H1 (cell line): ENCODE data around the gene RB1. TPM values are rescaled to one million over a fixed set of nuclear protein-coding genes. Genes with fewer than 3 reads are reported as not detected.

ENCODE experiments used
- CTCF ChIA-PET: fragments of 300-600 bp; sonication (Branson Sonifier 250); formaldehyde crosslinking; loops from one replicate; lab custom pipeline; 2021; ENCODE audit not compliant: partially characterized antibody; lab: Charles Lee
- POLR2A ChIA-PET: fragments of 300-600 bp; sonication (Branson Sonifier 250); formaldehyde crosslinking; loops from one replicate; lab custom pipeline; 2021; ENCODE audit warnings: inconsistent platforms; ENCODE audit not compliant: partially characterized antibody; lab: Charles Lee
- DNase-seq, 2 experiments: peaks; one replicate each; pipeline versions ENCODE4 v3.0.0 to v3.0.0-alpha.2; 2010 to 2022; ENCODE audit warnings: low spot score in 2 of 2, low read depth in 1 of 2, mixed read lengths in 1 of 2
- FAIRE-seq: peaks from 2 replicates; lab custom pipeline; 2011; peaks lifted over from hg19 to GRCh38; lab: Jason Lieb, UNC
- H2AFZ ChIP-seq: 2 replicates; pipeline ENCODE4 v1.8.1; 2012; ENCODE audit warnings: low read length, inconsistent platforms
- H2AK5ac ChIP-seq: 2 replicates; pipeline ENCODE4 v1.6.1; 2013; ENCODE audit warnings: low read depth, low read length
- H2BK120ac ChIP-seq: replicated peaks from 2 replicates; pipeline ENCODE3; 2013; ENCODE audit warnings: low read depth, low read length, inconsistent platforms
- H2BK12ac ChIP-seq: 2 replicates; pipeline ENCODE4 v1.6.1; 2013; ENCODE audit warnings: low read depth, low read length
- H2BK15ac ChIP-seq: 2 replicates; pipeline ENCODE4 v1.6.1; 2013; ENCODE audit warnings: low read length
- H2BK20ac ChIP-seq: 2 replicates; pipeline ENCODE4 v1.6.1; 2013; ENCODE audit warnings: low read length
- H2BK5ac ChIP-seq: 2 replicates; pipeline ENCODE4 v1.6.1; 2013; ENCODE audit warnings: low read depth, low read length
- H3K14ac ChIP-seq: 2 replicates; pipeline ENCODE4 v1.6.1; 2013; ENCODE audit warnings: inconsistent platforms; ENCODE audit not compliant: insufficient read length
- H3K18ac ChIP-seq: 2 replicates; pipeline ENCODE4 v1.6.1; 2013; ENCODE audit warnings: low read length; ENCODE audit errors: extremely low read depth
- H3K23ac ChIP-seq: 2 replicates; pipeline ENCODE4 v1.6.1; 2013; ENCODE audit warnings: inconsistent platforms; ENCODE audit not compliant: insufficient read length
- H3K23me2 ChIP-seq: 2 replicates; pipeline ENCODE4 v1.6.1; 2013; ENCODE audit warnings: low read depth, low read length
- H3K27ac ChIP-seq: 2 replicates; pipeline ENCODE4 v1.6.1; 2011; ENCODE audit warnings: low read depth, low read length, inconsistent platforms
- H3K27me3 ChIP-seq, 4 experiments: replicated peaks in 1 of 4; 1 replicate in 1 of 4; 2 replicates in 3 of 4; pipeline versions ENCODE4 v1.6.1 to v1.8.1; 2011 to 2013; ENCODE audit warnings: low read length in 3 of 4, mild to moderate bottlenecking in 3 of 4, inconsistent platforms in 2 of 4, mixed read lengths in 2 of 4, moderate library complexity in 1 of 4; ENCODE audit not compliant: control insufficient read depth in 3 of 4, insufficient read depth in 3 of 4; ENCODE audit errors: extremely low read depth in 1 of 4
- H3K36me3 ChIP-seq, 4 experiments: 2 replicates each; pipeline versions ENCODE4 v1.6.1 to v1.8.1; 2011 to 2013; ENCODE audit warnings: mild to moderate bottlenecking in 4 of 4, low read length in 3 of 4, moderate library complexity in 2 of 4, control low read depth in 1 of 4, inconsistent platforms in 1 of 4; ENCODE audit not compliant: insufficient read depth in 4 of 4, control insufficient read depth in 2 of 4
- H3K4ac ChIP-seq: replicated peaks from 2 replicates; pipeline ENCODE3; 2013; ENCODE audit warnings: low read length, low read depth, mixed read lengths, inconsistent platforms; ENCODE audit not compliant: insufficient read length
- H3K4me1 ChIP-seq, 4 experiments: replicated peaks in 1 of 4; 1 replicate in 1 of 4; 2 replicates in 3 of 4; pipeline versions ENCODE4 v1.6.1 to v1.8.1; 2011 to 2013; ENCODE audit warnings: low read length in 3 of 4, inconsistent platforms in 2 of 4, mixed read lengths in 1 of 4; ENCODE audit not compliant: insufficient read depth in 4 of 4, control insufficient read depth in 3 of 4
- H3K4me2 ChIP-seq, 2 experiments: 2 replicates each; pipeline versions ENCODE4 v1.6.1 to v1.8.1; 2011 to 2013; ENCODE audit warnings: low read depth in 2 of 2, low read length in 2 of 2, control low read depth in 1 of 2, inconsistent platforms in 1 of 2, mild to moderate bottlenecking in 1 of 2; ENCODE audit not compliant: insufficient read depth in 1 of 2
- H3K4me3 ChIP-seq, 4 experiments: fragments of 200-600, 300-600 bp in 1 of 4; sonication (generic), shearing (Covaris generic), sonication (Bioruptor Twin) in 1 of 4; 2 replicates each; pipeline versions ENCODE4 v1.5.1 to v1.8.1; 2011 to 2016; ENCODE audit warnings: low read length in 4 of 4, low read depth in 3 of 4, control low read depth in 2 of 4, inconsistent platforms in 2 of 4, mild to moderate bottlenecking in 2 of 4, mixed read lengths in 1 of 4, moderate library complexity in 1 of 4; ENCODE audit not compliant: insufficient read depth in 2 of 4; ENCODE audit errors: extremely low read depth in 1 of 4
- H3K56ac ChIP-seq: replicated peaks from 2 replicates; pipeline ENCODE3; 2013; ENCODE audit warnings: low read depth, mild to moderate bottlenecking, mixed read lengths, low read length, inconsistent platforms; ENCODE audit not compliant: insufficient read length
- H3K79me1 ChIP-seq: 2 replicates; pipeline ENCODE4 v1.6.1; 2013; ENCODE audit warnings: low read depth, low read length, control low read depth
- H3K79me2 ChIP-seq, 2 experiments: 2 replicates each; pipeline versions ENCODE4 v1.6.1 to v1.8.1; 2012 to 2013; ENCODE audit warnings: low read length in 2 of 2, mild to moderate bottlenecking in 2 of 2, inconsistent platforms in 1 of 2; ENCODE audit not compliant: insufficient read depth in 2 of 2, control insufficient read depth in 1 of 2
- H3K9ac ChIP-seq, 4 experiments: replicated peaks in 1 of 4; 1 replicate in 1 of 4; 2 replicates in 3 of 4; pipeline versions ENCODE4 v1.6.1 to v1.8.1; 2011 to 2013; ENCODE audit warnings: low read depth in 3 of 4, low read length in 3 of 4, control low read depth in 2 of 4, mild to moderate bottlenecking in 2 of 4, moderate library complexity in 2 of 4, inconsistent platforms in 1 of 4; ENCODE audit errors: extremely low read depth in 1 of 4
- H3K9me3 ChIP-seq, 2 experiments: 2 replicates each; pipeline versions ENCODE4 v1.6.1 to v1.8.1; 2012 to 2013; ENCODE audit warnings: mild to moderate bottlenecking in 2 of 2, moderate library complexity in 2 of 2, control low read depth in 1 of 2, inconsistent platforms in 1 of 2, low read depth in 1 of 2, low read length in 1 of 2, mixed read lengths in 1 of 2; ENCODE audit not compliant: insufficient read depth in 2 of 2
- H4K20me1 ChIP-seq, 2 experiments: replicated peaks in 1 of 2; 2 replicates each; pipeline versions ENCODE3 to v1.8.1; 2011 to 2013; ENCODE audit warnings: inconsistent platforms in 2 of 2, low read length in 2 of 2, mild to moderate bottlenecking in 1 of 2; ENCODE audit not compliant: insufficient read depth in 2 of 2, control insufficient read depth in 1 of 2
- H4K5ac ChIP-seq: 2 replicates; pipeline ENCODE4 v1.6.1; 2013; ENCODE audit warnings: low read length, low read depth, mixed read lengths, inconsistent platforms; ENCODE audit not compliant: insufficient read length
- H4K8ac ChIP-seq: 2 replicates; pipeline ENCODE4 v1.8.0; 2013; ENCODE audit warnings: mild to moderate bottlenecking, moderate library complexity, low read length, inconsistent platforms; ENCODE audit not compliant: insufficient read depth; ENCODE audit errors: extremely low read depth
- H4K91ac ChIP-seq: replicated peaks from 2 replicates; pipeline ENCODE3; 2013; ENCODE audit warnings: low read length, mixed read lengths, inconsistent platforms; ENCODE audit not compliant: insufficient read length
- CBX5 ChIP-seq: fragments of 300-800, 300-1000 bp; sonication (generic); IDR thresholded peaks from 2 replicates; pipeline ENCODE4 v1.7.1; 2016; ENCODE audit warnings: antibody characterized with exemption, low read length, low read depth
- CTBP2 ChIP-seq: IDR thresholded peaks from 2 replicates; pipeline ENCODE4 v1.7.0; 2011; ENCODE audit warnings: borderline replicate concordance, mild to moderate bottlenecking, moderate library complexity, mixed read lengths, low read length; ENCODE audit not compliant: insufficient read depth, insufficient read length
- GTF2F1 ChIP-seq: IDR thresholded peaks from 2 replicates; pipeline ENCODE4 v1.6.1; 2012; ENCODE audit warnings: low read depth, low read length, improper control_type of control experiment, borderline replicate concordance
- HDAC2 ChIP-seq, 2 experiments: fragments of 300-600 bp in 1 of 2; sonication (generic) in 1 of 2; IDR thresholded peaks; 2 replicates each; pipeline ENCODE4 v1.6.1; 2011 to 2012; ENCODE audit warnings: low read depth in 2 of 2, low read length in 2 of 2, mild to moderate bottlenecking in 2 of 2, moderate library complexity in 2 of 2, borderline replicate concordance in 1 of 2, inconsistent platforms in 1 of 2
- JUND ChIP-seq: IDR thresholded peaks from 2 replicates; pipeline ENCODE4 v1.6.1; 2011; ENCODE audit warnings: mild to moderate bottlenecking, improper control_type of control experiment, low read length
- KDM5A ChIP-seq: fragments of 200-600 bp; IDR thresholded peaks from 2 replicates; pipeline ENCODE4 v1.7.1; 2012; ENCODE audit warnings: mild to moderate bottlenecking, low read length, inconsistent platforms, mixed read lengths
- MAFK ChIP-seq: IDR thresholded peaks from 2 replicates; pipeline ENCODE4 v1.6.1; 2012; ENCODE audit warnings: low read depth, mild to moderate bottlenecking, improper control_type of control experiment, low read length
- SIN3A ChIP-seq, 2 experiments: IDR thresholded peaks in 1 of 2; conservative IDR thresholded peaks in 1 of 2; 2 replicates each; pipeline ENCODE4 v1.6.1; 2011 to 2012; ENCODE audit warnings: low read length in 2 of 2, improper control_type of control experiment in 1 of 2, low read depth in 1 of 2, mild to moderate bottlenecking in 1 of 2
- SP2 ChIP-seq: IDR thresholded peaks from 2 replicates; pipeline ENCODE4 v1.6.1; 2012; ENCODE audit warnings: mild to moderate bottlenecking, low read length, inconsistent platforms
- SP4 ChIP-seq: IDR thresholded peaks from 2 replicates; pipeline ENCODE4 v1.6.1; 2012; ENCODE audit warnings: low read length, inconsistent platforms
- SRF ChIP-seq: IDR thresholded peaks from 2 replicates; pipeline ENCODE4 v1.6.1; 2011; ENCODE audit warnings: mild to moderate bottlenecking, low read depth, low read length, moderate library complexity
- WGBS, 2 experiments: shearing (Covaris generic) in 1 of 2; methylation state at CpG; one replicate each; pipeline versions ENCODE4 v1.1.6 to v1.1.7; 2013 to 2015; ENCODE audit warnings: low lambda C conversion rate in 2 of 2, mixed read lengths in 2 of 2, inconsistent platforms in 1 of 2, low coverage in 1 of 2, missing lambda C conversion rate in 1 of 2; ENCODE audit not compliant: insufficient replicate concordance in 2 of 2, insufficient coverage in 1 of 2, insufficient read length in 1 of 2; ENCODE audit errors: extremely low coverage in 1 of 2, missing lambda C conversion rate in 1 of 2; 5-methylcytosine and 5-hydroxymethylcytosine counted together
- polyA plus RNA-seq, 7 experiments: library from polyadenylated mRNA; depleted of rRNA in 3 of 7; stranded (reverse) in 5 of 7; unstranded in 2 of 7; fragments of >200 nt in 5 of 7; fragments of 200-250 nt in 2 of 7; gene quantifications; 1 replicate in 5 of 7; 2 replicates in 1 of 7; 4 replicates in 1 of 7; pipeline versions ENCODE4 v1.2.1 to v1.2.3, GENCODE V29; 2011 to 2013; ENCODE audit warnings: missing spikeins in 2 of 7, mixed read lengths in 2 of 7
- total RNA-seq: library from RNA; stranded (reverse); fragmentation: NEBNext Ultra II Directional; extraction: Animal tissue kit (Norgen Biotek cat#: 25700); gene quantifications from 2 replicates; pipeline ENCODE4 v1.2.1, GENCODE V29; 2021
- TF ChIP-seq, protein P1 (sequence below): IDR thresholded peaks from 2 replicates; pipeline ENCODE4 v1.6.1; 2012; ENCODE audit warnings: inconsistent platforms

RB1 gene
- total and polyA plus RNA-seq, 2 of the 8 experiments (the other 6 are each of a cell fraction or from before 2014, with no cell fraction given): 4.1 to 17.5 TPM

GRCh38 chr13:48370815-48371214 lies 67.3 kb downstream of the RB1 start:
- H3K18ac ChIP-seq: no peak overlapping the region
- H4K91ac ChIP-seq: no peak overlapping the region
- H2BK120ac ChIP-seq: no peak overlapping the region
- H3K79me2 ChIP-seq: no peaks in the 10 kb centered on the region
- no peak overlapping the region for H3K27ac ChIP-seq
- no peak overlapping the region for H4K8ac ChIP-seq
- H3K4me2 ChIP-seq: no peak overlapping the region
- no peaks in the 10 kb centered on the region for H3K23me2 ChIP-seq
- no peak overlapping the region for H3K9ac ChIP-seq
- no peak overlapping the region for H2AFZ ChIP-seq
- no peak overlapping the region for H2AK5ac ChIP-seq
- no peak overlapping the region for H3K4ac ChIP-seq
- ChIA-PET CTCF (no interaction called here), POLR2A (no interaction called here)
- H2BK12ac ChIP-seq: no peak overlapping the region
- TF ChIP-seq CTBP2 (no peak), KDM5A (no peak), SRF (no peak), MAFK (no peak), SIN3A (conservative IDR thresholded peaks at IDR 0.05 in 1 of 2, IDR thresholded peaks at IDR 0.05 in 1 of 2; ENCODE audit: low read depth in 1 of 2, low read length in 2 of 2) (no peak), SP4 (no peak), GTF2F1 (no peak), HDAC2 (IDR thresholded peaks at IDR 0.05; ENCODE audit: borderline replicate concordance in 1 of 2, low read depth in 2 of 2, low read length in 2 of 2) (no peak), SP2 (no peak), CBX5 (no peak), JUND (no peak)
- TF ChIP-seq, protein P1, sequence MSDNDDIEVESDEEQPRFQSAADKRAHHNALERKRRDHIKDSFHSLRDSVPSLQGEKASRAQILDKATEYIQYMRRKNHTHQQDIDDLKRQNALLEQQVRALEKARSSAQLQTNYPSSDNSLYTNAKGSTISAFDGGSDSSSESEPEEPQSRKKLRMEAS: no peak
- H3K4me3 ChIP-seq: no peak overlapping the region
- H4K20me1 ChIP-seq: no peaks in the 10 kb centered on the region
- H2BK15ac ChIP-seq: no peak overlapping the region
- no peak overlapping the region for H2BK20ac ChIP-seq
- no peak overlapping the region for H3K56ac ChIP-seq
- 93% methylated on average over 2 of the region's 2 CpGs; no CpG with 5 or more reads in 1 of the 2 experiments for WGBS, 2 experiments
- H3K23ac ChIP-seq: no peak overlapping the region
- FAIRE-seq (no peak), DNase-seq (no peak)
- H3K14ac ChIP-seq: no peak overlapping the region
- H3K79me1 ChIP-seq: no peaks in the 10 kb centered on the region
- H3K4me1 ChIP-seq: no peaks in the 10 kb centered on the region
- no peaks in the 10 kb centered on the region for H3K9me3 ChIP-seq
- H3K27me3 ChIP-seq: no peaks in the 10 kb centered on the region
- H4K5ac ChIP-seq: no peak overlapping the region
- H2BK5ac ChIP-seq: no peak overlapping the region
- peaks cover 0 to 3% (median 0%) of the 10 kb centered on the region in 4 experiments; a peak in 1 of 8 replicates for H3K36me3 ChIP-seq
